ENCODE results near the gene SLC25A6.
"Not testable (repeated sequence)": the region's sequence is repeated elsewhere in the genome, so short reads cannot be mapped to it uniquely, and the experiment has no call there.

The SLC25A6 gene

GRCh38 chrX:1389181-1389992, 2.5 kb downstream of the SLC25A6 start:
- no peak for DNase-seq

GRCh38 chrX:1388651-1389050, 3.3 kb downstream of the SLC25A6 start:
- DNase-seq: no peak

GRCh38 chrX:1387141-1387776, 4.7 kb downstream of the SLC25A6 start:
- DNase-seq: no peak

GRCh38 chrX:1386338-1387127, 5.4 kb downstream of the SLC25A6 start:
- no peak for DNase-seq

GRCh38 chrX:1385253-1386223, 6.4 kb downstream of the SLC25A6 start:
- DNase-seq: no peak

GRCh38 chrX:1384658-1385252, 7.2 kb downstream of the SLC25A6 start:
- DNase-seq: no peak

GRCh38 chrX:1380672-1381233, 11.2 kb downstream of the SLC25A6 start:
- DNase-seq: no peak

GRCh38 chrX:1378306-1378759, 13.6 kb downstream of the SLC25A6 start:
- DNase-seq: no peak

GRCh38 chrX:1368385-1368698, 23.6 kb downstream of the SLC25A6 start:
- no peak for DNase-seq

GRCh38 chrX:1366363-1366762, 25.6 kb downstream of the SLC25A6 start:
- DNase-seq: not testable (repeated sequence)

GRCh38 chrX:1361910-1362309, 30.0 kb downstream of the SLC25A6 start:
- DNase-seq: no peak

- DNase-seq: no peak
Measured at GRCh38 chrX:1361275-1361674, 30.6 kb downstream of the SLC25A6 start.

GRCh38 chrX:1360171-1360570, 31.7 kb downstream of the SLC25A6 start:
- DNase-seq: no peak

- no peak for DNase-seq
Measured at GRCh38 chrX:1359477-1359873, 32.4 kb downstream of the SLC25A6 start.

GRCh38 chrX:1358793-1359476, 33.0 kb downstream of the SLC25A6 start:
- no peak for DNase-seq

GRCh38 chrX:1357993-1358392, 33.9 kb downstream of the SLC25A6 start:
- DNase-seq: no peak

GRCh38 chrX:1355131-1356046, 36.5 kb downstream of the SLC25A6 start:
- no peak for DNase-seq

GRCh38 chrX:1354036-1355019, 37.6 kb downstream of the SLC25A6 start:
- no peak for DNase-seq
